ENCODE data around the gene ANKIB1. TPM values are rescaled to one million over a fixed set of nuclear protein-coding genes. Genes with fewer than 3 reads are reported as not detected.

The ANKIB1 gene, protein sequence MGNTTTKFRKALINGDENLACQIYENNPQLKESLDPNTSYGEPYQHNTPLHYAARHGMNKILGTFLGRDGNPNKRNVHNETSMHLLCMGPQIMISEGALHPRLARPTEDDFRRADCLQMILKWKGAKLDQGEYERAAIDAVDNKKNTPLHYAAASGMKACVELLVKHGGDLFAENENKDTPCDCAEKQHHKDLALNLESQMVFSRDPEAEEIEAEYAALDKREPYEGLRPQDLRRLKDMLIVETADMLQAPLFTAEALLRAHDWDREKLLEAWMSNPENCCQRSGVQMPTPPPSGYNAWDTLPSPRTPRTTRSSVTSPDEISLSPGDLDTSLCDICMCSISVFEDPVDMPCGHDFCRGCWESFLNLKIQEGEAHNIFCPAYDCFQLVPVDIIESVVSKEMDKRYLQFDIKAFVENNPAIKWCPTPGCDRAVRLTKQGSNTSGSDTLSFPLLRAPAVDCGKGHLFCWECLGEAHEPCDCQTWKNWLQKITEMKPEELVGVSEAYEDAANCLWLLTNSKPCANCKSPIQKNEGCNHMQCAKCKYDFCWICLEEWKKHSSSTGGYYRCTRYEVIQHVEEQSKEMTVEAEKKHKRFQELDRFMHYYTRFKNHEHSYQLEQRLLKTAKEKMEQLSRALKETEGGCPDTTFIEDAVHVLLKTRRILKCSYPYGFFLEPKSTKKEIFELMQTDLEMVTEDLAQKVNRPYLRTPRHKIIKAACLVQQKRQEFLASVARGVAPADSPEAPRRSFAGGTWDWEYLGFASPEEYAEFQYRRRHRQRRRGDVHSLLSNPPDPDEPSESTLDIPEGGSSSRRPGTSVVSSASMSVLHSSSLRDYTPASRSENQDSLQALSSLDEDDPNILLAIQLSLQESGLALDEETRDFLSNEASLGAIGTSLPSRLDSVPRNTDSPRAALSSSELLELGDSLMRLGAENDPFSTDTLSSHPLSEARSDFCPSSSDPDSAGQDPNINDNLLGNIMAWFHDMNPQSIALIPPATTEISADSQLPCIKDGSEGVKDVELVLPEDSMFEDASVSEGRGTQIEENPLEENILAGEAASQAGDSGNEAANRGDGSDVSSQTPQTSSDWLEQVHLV
- 20.3 and 21.9 TPM in 2 replicates for total RNA-seq

DNA sequence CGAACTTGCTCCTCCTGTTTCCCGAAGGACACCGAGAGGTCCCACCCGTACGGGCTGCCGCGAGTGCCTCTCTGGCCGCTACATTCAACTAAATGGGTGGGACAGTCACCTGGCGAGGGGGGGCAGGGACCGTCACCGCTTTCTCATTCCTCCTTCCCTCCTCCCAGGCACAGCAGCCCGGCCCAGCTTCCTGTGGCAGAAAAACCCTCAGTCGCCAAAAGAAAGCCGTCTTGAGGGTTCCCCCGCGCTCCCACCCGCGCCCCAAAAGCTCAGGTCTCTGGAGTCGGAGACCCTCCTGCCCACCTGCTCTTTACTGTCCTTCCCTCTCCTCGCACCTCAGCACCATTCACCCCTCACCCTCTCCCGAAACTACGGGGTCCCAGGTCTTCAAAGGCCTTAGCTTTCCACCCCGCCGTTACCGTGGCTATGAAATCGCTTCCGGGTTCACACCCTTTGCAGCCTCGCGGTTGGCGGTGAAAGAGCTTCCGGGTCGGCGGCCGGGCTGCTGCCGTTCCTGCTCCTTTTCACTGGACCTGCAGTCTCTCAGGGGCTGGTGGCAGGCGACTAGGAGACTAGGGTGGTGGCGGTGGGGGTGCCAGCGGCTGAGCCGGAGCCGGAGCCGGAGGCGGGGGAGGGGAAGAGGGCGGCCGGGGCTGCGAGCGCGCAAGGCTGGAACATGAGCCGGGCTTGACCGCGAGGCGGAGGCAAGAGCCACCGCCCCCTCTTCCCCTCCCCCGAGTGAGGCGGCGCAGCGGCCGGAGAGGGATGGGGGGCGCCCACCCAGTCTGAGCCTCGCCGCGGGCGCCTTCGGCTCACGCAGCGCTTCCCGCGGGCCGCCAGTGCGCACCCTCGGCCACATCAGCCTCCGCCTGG is at the start of gene ANKIB1, which contains the start of gene KRIT1:
Gene ANKIB1, plus strand, starts transcription at position 488 of the 873 bp plus-strand sequence. CDS start 49,005 bp downstream, outside the sequence.
Gene KRIT1, minus strand, starts transcription at position 428 of the 873 bp plus-strand sequence. CDS start 3,779 bp downstream, outside the sequence.

DNA sequence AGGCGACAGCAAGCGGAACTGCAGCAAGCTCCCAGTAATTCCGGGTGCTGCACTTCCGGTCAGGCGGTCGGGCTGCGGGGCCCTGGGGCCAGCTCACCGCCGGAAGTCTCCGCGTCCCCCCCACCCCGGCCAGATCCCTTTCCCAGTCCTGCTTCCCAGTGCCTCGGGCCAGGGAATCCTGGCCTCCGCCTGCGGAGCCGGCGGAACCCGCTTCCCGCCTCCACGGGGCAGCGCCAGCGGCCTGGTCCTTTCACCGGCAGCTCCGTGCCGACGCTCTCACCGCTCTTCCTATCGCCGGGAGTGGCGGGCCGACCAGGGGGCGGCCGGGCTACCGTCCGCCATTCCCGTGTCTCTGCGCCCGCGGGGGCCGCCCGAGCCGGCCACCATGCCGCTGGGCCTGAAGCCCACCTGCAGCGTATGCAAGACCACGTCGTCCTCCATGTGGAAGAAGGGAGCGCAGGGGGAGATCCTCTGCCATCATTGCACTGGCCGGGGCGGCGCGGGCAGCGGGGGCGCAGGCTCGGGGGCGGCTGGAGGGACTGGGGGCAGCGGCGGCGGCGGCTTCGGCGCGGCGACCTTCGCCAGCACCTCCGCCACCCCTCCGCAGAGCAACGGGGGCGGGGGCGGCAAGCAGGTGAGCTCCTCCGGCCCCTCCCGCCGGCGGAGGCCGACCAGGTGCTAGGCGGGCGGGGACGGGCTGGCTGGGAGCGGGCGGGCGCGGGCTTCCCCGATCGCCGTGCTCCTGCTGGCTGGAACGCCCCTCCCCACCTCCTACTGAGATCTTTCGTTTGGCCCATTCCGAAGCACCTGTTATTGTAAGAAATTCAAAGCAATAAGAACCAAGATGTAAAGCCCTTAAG is 201.8 kb downstream of the ANKIB1 start, which contains the start of gene GATAD1:
Gene GATAD1, plus strand, starts transcription at position 138 of the 860 bp plus-strand sequence. Its CDS starts 248 bp downstream, at position 386.

Other genes starting within 250 kb of the ANKIB1 start
- 129 and 166 TPM in 2 replicates for gene CYP51A1, start 111.5 kb upstream of the ANKIB1 start, total RNA-seq
- not detected in 2 replicates for gene LRRD1, start 66.8 kb upstream of the ANKIB1 start, total RNA-seq
- 16.7 and 28.6 TPM in 2 replicates for gene KRIT1, start 60 bp upstream of the ANKIB1 start, total RNA-seq
- 11.8 and 20.0 TPM in 2 replicates for gene GATAD1, start 201.5 kb downstream of the ANKIB1 start, total RNA-seq
- gene ERVW-1, start 232.0 kb downstream of the ANKIB1 start, total RNA-seq, result not detected in 2 replicates